ENCODE results near the gene EFCAB8.

The EFCAB8 gene

DNA sequence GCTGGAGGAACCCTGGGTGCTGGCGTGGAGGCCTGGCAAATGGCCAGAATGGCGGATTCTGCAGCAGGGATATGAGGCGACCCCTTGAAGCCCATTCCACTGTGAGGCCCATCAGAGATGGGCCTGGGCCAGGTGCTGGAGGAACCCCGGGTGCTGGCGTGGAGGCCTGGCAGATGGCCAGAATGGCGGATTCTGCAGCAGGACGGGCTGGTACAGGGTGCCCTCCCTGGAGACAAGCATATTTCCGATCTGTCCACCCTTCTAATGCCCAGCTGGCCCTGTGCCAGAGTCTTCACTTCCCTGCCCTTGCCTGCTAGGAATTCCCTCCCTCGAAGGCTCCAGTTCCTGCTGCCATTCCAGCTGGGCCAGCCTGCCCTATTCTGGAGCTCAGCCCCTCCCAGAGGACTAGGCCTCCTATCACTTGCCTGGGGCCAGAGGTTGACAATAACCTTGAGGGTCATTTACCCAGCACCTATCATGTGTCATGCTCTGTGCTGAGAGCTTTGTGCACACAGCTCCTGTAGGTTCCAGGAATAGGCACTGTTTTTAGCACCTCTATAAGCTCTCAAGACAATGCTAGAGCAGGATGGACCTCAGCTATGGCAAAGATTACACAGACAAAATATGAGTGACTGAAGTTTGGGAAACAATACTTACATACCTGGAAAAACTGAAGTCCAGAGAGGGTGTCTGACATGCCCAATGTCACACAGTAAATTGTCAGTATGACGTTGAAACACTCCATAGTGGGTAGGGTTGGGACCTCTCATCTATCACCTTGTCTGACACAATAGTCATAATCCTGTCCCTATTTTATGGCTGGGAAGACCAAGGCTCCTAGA lies 124.1 kb downstream of the EFCAB8 start:
- H3K4me1 ChIP-seq (ENCODE audit: control insufficient read depth in 2 of 2, insufficient read depth in 2 of 2, low read length in 2 of 2) = no peaks in the 10 kb centered on the region
- H3K36me3 ChIP-seq (ENCODE audit: control insufficient read depth in 2 of 2, insufficient read depth in 2 of 2, low read length in 2 of 2) = no peaks in the 10 kb centered on the region
- H3K4me3 ChIP-seq (ENCODE audit: low read length in 2 of 2) = no peak overlapping the region
- no peaks in the 10 kb centered on the region for H3K27me3 ChIP-seq (ENCODE audit: control insufficient read depth in 2 of 2, insufficient read depth in 2 of 2, low read length in 2 of 2)
- H3K9me3 ChIP-seq (ENCODE audit: control insufficient read depth in 2 of 2, low read length in 2 of 2) = no peaks in the 10 kb centered on the region
- H3K9ac ChIP-seq (ENCODE audit: low read depth in 1 of 2, low read length in 2 of 2) = no peak overlapping the region
- no peak overlapping the region for H3K27ac ChIP-seq (ENCODE audit: low read depth in 2 of 2, low read length in 2 of 2)

DNA sequence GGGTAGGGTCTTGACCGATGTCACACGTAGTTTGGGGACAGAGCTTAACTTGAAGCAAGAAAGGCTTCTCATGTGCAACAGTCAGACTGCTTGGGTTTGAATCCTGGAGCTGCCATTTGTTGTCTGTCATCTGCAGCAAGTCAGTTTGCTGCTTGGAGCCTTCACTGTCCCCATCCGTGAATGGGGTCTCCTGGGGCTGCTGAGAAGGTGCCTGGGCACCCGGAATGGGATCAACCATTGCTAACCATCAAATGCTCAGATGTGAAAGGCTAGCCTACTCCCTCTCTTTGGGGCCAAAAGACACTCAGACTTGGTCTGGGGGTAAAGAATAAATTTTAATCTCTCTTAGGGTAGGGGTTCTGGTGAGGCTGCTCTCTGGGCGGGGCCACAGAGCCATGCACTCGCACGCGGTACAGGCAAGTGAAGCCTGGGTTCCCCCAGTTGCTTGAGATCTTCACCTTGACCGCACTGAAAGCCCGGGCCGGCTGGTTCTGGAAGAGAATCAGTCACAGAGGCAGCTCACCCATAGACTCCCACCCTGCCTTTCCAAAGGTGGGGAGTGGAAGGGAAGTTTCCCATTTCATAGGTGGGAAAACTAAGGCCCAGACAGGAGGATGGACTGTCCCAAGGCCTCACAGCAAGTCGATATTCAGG lies 124.9 kb downstream of the EFCAB8 start:
- no peaks in the 10 kb centered on the region for H3K27me3 ChIP-seq (ENCODE audit: control insufficient read depth in 2 of 2, insufficient read depth in 2 of 2, low read length in 2 of 2)
- H3K9me3 ChIP-seq (ENCODE audit: control insufficient read depth in 2 of 2, low read length in 2 of 2) = no peaks in the 10 kb centered on the region
- H3K9ac ChIP-seq (ENCODE audit: low read depth in 1 of 2, low read length in 2 of 2) = no peak overlapping the region
- no peaks in the 10 kb centered on the region for H3K36me3 ChIP-seq (ENCODE audit: control insufficient read depth in 2 of 2, insufficient read depth in 2 of 2, low read length in 2 of 2)
- no peak overlapping the region for H3K4me3 ChIP-seq (ENCODE audit: low read length in 2 of 2)
- no peak overlapping the region for H3K27ac ChIP-seq (ENCODE audit: low read depth in 2 of 2, low read length in 2 of 2)
- no peaks in the 10 kb centered on the region for H3K4me1 ChIP-seq (ENCODE audit: control insufficient read depth in 2 of 2, insufficient read depth in 2 of 2, low read length in 2 of 2)

DNA sequence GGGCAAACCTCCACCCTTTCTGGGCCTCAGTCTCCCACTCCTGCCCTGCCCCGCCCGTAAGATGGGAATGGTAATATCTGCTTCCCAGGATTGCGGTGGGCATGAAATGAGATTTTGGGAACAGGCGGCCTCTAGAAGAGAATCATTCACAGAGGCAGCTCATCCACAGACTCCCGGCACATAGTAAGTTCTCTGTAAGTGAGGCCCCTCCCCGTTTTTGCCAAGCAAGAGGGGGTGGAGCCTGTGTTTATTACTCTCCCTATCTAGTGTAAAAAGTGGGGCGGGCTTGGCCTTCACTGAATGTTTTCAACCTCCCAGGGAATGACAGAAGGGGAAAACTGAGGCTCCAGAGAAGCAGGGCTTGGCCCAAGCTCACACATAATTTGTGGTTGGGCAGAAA lies 125.5 kb downstream of the EFCAB8 start:
- Histone ChIP-seq H3K27me3 (ENCODE audit: control insufficient read depth in 2 of 2, insufficient read depth in 2 of 2, low read length in 2 of 2) (no peaks in the 10 kb centered on the region), H3K27ac (ENCODE audit: low read depth in 2 of 2, low read length in 2 of 2) (no peak overlapping the region), H3K4me3 (ENCODE audit: low read length in 2 of 2) (no peak overlapping the region), H3K4me1 (ENCODE audit: control insufficient read depth in 2 of 2, insufficient read depth in 2 of 2, low read length in 2 of 2) (no peaks in the 10 kb centered on the region), H3K36me3 (ENCODE audit: control insufficient read depth in 2 of 2, insufficient read depth in 2 of 2, low read length in 2 of 2) (no peaks in the 10 kb centered on the region), H3K9ac (ENCODE audit: low read depth in 1 of 2, low read length in 2 of 2) (no peak overlapping the region), H3K9me3 (ENCODE audit: control insufficient read depth in 2 of 2, low read length in 2 of 2) (no peaks in the 10 kb centered on the region)

DNA sequence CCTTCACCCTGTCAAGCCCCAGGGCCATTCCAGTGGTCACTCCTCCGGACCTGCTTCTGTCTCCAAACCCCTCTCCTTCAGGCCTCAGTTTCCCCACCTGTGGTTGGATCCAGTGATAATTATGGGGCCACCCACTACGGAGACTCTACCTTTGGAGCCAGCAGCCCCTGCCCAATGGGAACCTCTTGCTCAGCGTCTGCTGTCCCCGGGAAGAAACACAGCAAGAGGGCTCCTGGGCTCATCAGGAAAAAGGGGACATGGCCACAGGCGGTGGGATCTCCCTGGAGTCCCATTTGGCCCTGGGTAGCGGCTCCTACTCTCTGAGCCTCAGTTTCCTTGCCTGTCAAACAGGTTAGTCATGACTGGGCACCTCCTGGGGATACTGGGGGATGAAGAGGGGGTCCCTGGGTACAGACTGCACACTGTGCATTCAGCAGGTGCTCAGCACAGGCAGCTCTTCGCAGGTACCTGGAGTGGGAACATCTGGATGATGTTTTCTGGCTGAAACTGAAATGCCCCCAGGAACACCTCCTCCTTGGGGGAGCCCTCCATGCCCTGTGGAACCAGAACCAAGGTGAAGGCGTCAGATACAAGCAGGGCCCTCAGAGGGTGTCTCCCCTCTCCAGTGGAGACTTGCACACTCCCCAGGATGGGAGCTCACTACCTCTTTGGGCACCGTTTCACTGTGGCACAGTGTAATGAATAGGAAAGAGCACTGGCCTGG lies 126.1 kb downstream of the EFCAB8 start:
- Histone ChIP-seq H3K4me3 (ENCODE audit: low read length in 2 of 2) (no peak overlapping the region), H3K27ac (ENCODE audit: low read depth in 2 of 2, low read length in 2 of 2) (no peak overlapping the region), H3K9ac (ENCODE audit: low read depth in 1 of 2, low read length in 2 of 2) (no peak overlapping the region), H3K9me3 (ENCODE audit: control insufficient read depth in 2 of 2, low read length in 2 of 2) (no peaks in the 10 kb centered on the region), H3K36me3 (ENCODE audit: control insufficient read depth in 2 of 2, insufficient read depth in 2 of 2, low read length in 2 of 2) (no peaks in the 10 kb centered on the region), H3K4me1 (ENCODE audit: control insufficient read depth in 2 of 2, insufficient read depth in 2 of 2, low read length in 2 of 2) (no peaks in the 10 kb centered on the region), H3K27me3 (ENCODE audit: control insufficient read depth in 2 of 2, insufficient read depth in 2 of 2, low read length in 2 of 2) (no peaks in the 10 kb centered on the region)

DNA sequence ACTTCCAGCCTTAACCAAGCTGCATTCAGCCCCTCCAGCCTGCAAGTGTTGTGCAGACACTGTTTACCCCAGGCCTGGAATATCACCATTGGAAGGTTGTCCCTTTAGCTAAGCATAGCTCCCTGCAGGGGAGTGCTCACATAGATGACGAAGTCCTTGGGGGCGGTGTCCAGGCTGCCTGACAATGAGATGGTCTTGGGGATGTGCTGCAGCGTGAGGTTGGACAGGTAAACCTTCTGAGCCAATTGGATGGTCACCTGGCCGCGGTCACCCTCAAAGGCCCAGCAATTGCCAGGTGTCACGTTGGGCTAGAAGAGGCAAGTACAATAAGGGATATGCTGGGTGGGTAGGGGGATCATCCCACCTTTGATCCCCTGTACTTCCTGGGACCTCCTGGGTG lies 126.9 kb downstream of the EFCAB8 start:
- Histone ChIP-seq H3K27me3 (ENCODE audit: control insufficient read depth in 2 of 2, insufficient read depth in 2 of 2, low read length in 2 of 2) (no peaks in the 10 kb centered on the region), H3K9ac (ENCODE audit: low read depth in 1 of 2, low read length in 2 of 2) (no peak overlapping the region), H3K9me3 (ENCODE audit: control insufficient read depth in 2 of 2, low read length in 2 of 2) (no peaks in the 10 kb centered on the region), H3K4me1 (ENCODE audit: control insufficient read depth in 2 of 2, insufficient read depth in 2 of 2, low read length in 2 of 2) (no peaks in the 10 kb centered on the region), H3K27ac (ENCODE audit: low read depth in 2 of 2, low read length in 2 of 2) (no peak overlapping the region), H3K36me3 (ENCODE audit: control insufficient read depth in 2 of 2, insufficient read depth in 2 of 2, low read length in 2 of 2) (no peaks in the 10 kb centered on the region), H3K4me3 (ENCODE audit: low read length in 2 of 2) (no peak overlapping the region)

DNA sequence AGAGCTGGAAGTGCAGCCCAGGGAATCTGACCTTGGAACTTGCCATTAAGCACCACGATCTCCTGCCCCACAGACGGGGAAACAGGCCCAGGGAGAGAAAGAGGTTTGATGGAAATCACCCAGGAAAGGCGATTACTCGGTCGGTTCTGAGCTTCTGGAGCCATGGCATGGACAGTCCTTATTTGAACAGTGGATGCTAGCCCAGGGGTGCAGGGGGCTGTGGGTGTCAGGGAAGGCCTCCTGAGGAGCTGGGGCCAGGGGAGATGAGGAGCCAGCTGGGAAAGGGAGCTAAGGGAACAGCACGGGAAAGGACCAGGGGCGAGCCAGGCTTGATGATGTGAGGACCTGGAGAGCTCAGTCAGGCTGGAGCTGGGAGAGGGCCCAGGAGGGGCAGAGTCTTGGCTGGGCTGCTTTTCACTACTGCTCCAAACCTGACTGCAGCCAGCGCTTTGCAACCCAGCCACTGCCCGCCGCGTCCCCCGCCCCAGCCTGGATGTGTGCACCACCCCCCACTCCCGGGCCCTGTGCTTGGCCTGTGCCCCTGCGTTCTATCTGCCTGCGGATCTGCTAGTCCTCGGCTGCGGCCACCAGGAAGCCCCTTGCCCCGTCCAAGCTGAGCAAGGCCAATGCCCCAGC lies 127.7 kb downstream of the EFCAB8 start:
- no peaks in the 10 kb centered on the region for H3K4me1 ChIP-seq (ENCODE audit: control insufficient read depth in 2 of 2, insufficient read depth in 2 of 2, low read length in 2 of 2)
- H3K27me3 ChIP-seq (ENCODE audit: control insufficient read depth in 2 of 2, insufficient read depth in 2 of 2, low read length in 2 of 2) = no peaks in the 10 kb centered on the region
- H3K9ac ChIP-seq (ENCODE audit: low read depth in 1 of 2, low read length in 2 of 2) = no peak overlapping the region
- H3K4me3 ChIP-seq (ENCODE audit: low read length in 2 of 2) = no peak overlapping the region
- no peaks in the 10 kb centered on the region for H3K36me3 ChIP-seq (ENCODE audit: control insufficient read depth in 2 of 2, insufficient read depth in 2 of 2, low read length in 2 of 2)
- no peak overlapping the region for H3K27ac ChIP-seq (ENCODE audit: low read depth in 2 of 2, low read length in 2 of 2)
- no peaks in the 10 kb centered on the region for H3K9me3 ChIP-seq (ENCODE audit: control insufficient read depth in 2 of 2, low read length in 2 of 2)

DNA sequence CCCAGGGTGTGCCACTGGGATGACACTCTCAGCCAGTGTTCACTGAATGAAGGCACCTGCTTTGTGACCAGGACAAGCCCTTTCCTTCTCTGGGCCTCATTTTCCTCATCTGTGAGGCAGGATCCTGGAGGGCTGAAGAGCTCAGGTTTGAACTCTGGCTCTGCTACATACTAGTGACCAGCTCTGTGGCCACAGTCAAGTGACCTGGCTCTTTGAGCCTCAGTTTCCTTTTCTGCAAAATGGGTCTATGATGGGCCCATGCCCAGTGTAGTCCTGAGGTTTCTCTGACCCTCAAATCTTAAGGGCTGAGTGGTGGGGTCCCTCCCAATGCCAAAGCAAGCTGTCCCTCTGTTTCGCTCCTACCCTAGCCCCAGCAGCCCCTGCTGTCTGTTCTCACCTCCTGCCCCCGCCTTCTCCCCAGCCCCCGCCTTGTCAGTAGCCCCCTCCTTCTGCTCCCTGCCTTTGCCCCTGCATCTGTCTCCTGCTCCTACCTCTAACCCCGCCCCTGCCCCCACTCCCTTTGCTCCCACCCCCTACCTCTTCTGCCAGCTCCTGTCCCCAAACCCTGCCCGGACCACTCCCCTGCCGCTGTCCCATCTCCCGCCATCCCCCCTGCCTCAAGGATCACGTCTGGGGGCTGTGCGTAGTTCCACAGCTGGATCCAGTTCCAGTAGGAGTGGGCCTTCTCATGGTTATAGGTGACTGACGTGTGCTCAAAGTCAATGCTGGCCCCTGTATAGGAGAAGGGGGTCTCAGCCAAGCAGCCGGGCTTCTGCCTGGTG lies 128.5 kb downstream of the EFCAB8 start:
- Histone ChIP-seq H3K27ac (ENCODE audit: low read depth in 2 of 2, low read length in 2 of 2) (no peak overlapping the region), H3K27me3 (ENCODE audit: control insufficient read depth in 2 of 2, insufficient read depth in 2 of 2, low read length in 2 of 2) (no peaks in the 10 kb centered on the region), H3K4me1 (ENCODE audit: control insufficient read depth in 2 of 2, insufficient read depth in 2 of 2, low read length in 2 of 2) (no peaks in the 10 kb centered on the region), H3K36me3 (ENCODE audit: control insufficient read depth in 2 of 2, insufficient read depth in 2 of 2, low read length in 2 of 2) (no peaks in the 10 kb centered on the region), H3K4me3 (ENCODE audit: low read length in 2 of 2) (no peak overlapping the region), H3K9me3 (ENCODE audit: control insufficient read depth in 2 of 2, low read length in 2 of 2) (no peaks in the 10 kb centered on the region), H3K9ac (ENCODE audit: low read depth in 1 of 2, low read length in 2 of 2) (no peak overlapping the region)

DNA sequence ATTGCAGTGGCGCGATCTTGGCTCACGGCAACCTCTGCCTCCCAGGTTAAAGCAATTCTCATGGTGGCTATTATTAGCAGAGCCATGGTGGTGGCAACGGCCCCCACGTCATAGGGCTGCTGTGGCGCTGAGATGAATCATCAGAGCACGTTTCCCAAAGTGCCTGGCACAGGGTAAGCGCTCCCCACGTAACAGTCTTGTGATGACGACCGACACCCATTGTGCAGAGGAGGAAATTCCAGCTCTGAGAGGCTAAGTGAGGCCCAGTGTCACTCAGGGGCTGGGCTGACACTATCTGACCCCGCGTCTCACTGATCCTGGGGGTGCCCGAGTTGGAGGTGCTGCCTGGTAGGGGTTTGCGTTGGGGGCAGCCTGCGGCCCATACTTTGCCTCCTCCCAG lies 129.3 kb downstream of the EFCAB8 start:
- no peak overlapping the region for H3K4me3 ChIP-seq (ENCODE audit: low read length in 2 of 2)
- H3K27ac ChIP-seq (ENCODE audit: low read depth in 2 of 2, low read length in 2 of 2) = no peak overlapping the region
- no peaks in the 10 kb centered on the region for H3K9me3 ChIP-seq (ENCODE audit: control insufficient read depth in 2 of 2, low read length in 2 of 2)
- no peak overlapping the region for H3K9ac ChIP-seq (ENCODE audit: low read depth in 1 of 2, low read length in 2 of 2)
- no peaks in the 10 kb centered on the region for H3K27me3 ChIP-seq (ENCODE audit: control insufficient read depth in 2 of 2, insufficient read depth in 2 of 2, low read length in 2 of 2)
- H3K36me3 ChIP-seq (ENCODE audit: control insufficient read depth in 2 of 2, insufficient read depth in 2 of 2, low read length in 2 of 2) = no peaks in the 10 kb centered on the region
- H3K4me1 ChIP-seq (ENCODE audit: control insufficient read depth in 2 of 2, insufficient read depth in 2 of 2, low read length in 2 of 2) = no peaks in the 10 kb centered on the region

DNA sequence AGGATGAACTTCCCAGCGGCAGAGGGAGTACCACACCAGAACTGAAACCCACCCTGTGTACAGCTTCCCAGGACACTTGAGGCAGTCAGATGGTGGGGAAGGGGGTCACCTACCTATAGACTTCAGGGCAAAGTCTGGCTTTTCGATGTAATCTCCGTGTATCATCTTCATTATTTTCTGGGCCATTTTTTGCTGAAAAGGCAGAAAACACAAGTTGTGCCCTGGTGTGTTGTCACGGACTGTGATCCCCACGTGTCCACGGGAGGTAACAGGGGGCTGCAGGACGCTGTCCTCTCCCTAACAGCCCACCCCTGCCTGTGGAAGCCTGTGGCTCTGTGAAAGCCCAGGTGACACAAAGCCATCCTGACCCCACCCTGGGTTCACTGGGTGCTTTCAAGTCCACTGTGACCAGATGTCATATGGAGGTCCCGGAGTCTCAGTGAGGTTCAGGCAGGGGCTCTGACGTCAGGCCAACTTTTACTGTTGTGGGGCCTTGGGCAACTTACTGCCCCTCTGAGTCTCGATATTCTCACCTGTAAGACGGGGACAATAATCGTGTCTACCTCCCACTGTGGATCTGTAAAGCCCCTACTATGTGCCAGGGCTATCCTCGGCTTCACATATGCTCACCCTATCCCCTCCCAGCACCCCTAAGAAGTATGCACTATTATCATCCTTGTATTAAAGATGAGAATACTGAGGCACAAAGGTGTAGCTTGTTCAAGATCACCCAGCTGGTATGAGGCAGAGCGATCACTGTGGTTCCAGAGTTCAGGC lies 131.0 kb downstream of the EFCAB8 start:
- H3K27ac ChIP-seq (ENCODE audit: low read depth in 2 of 2, low read length in 2 of 2) = no peak overlapping the region
- no peaks in the 10 kb centered on the region for H3K27me3 ChIP-seq (ENCODE audit: control insufficient read depth in 2 of 2, insufficient read depth in 2 of 2, low read length in 2 of 2)
- H3K9me3 ChIP-seq (ENCODE audit: control insufficient read depth in 2 of 2, low read length in 2 of 2) = no peaks in the 10 kb centered on the region
- H3K36me3 ChIP-seq (ENCODE audit: control insufficient read depth in 2 of 2, insufficient read depth in 2 of 2, low read length in 2 of 2) = no peaks in the 10 kb centered on the region
- no peak overlapping the region for H3K4me3 ChIP-seq (ENCODE audit: low read length in 2 of 2)
- H3K4me1 ChIP-seq (ENCODE audit: control insufficient read depth in 2 of 2, insufficient read depth in 2 of 2, low read length in 2 of 2) = no peaks in the 10 kb centered on the region
- H3K9ac ChIP-seq (ENCODE audit: low read depth in 1 of 2, low read length in 2 of 2) = no peak overlapping the region

Data from mucosa of rectum (tissue), 2 donors.